Activated CD4-positive, alpha-beta T cell treated with anti-CD3 and anti-CD28 coated beads, Interleukin-2, Interleukin-4, amounts not matched to agents 100 ng/mL and 50 ng/mL, durations not matched to agents 16 hours and 8 hours (primary cell): ENCODE results near the gene FAM114A2.

Source experiments
- DNase-seq: peaks from one replicate; pipeline ENCODE4 v3.0.0-alpha.2; 2020; ENCODE audit warnings: low spot score

The FAM114A2 gene

GRCh38 chr5:153983885-153984284 lies 54.8 kb downstream of the FAM114A2 start:
- DNase-seq, result no peak

GRCh38 chr5:153981905-153982605 lies 56.7 kb downstream of the FAM114A2 start:
- no peak for DNase-seq

DNA sequence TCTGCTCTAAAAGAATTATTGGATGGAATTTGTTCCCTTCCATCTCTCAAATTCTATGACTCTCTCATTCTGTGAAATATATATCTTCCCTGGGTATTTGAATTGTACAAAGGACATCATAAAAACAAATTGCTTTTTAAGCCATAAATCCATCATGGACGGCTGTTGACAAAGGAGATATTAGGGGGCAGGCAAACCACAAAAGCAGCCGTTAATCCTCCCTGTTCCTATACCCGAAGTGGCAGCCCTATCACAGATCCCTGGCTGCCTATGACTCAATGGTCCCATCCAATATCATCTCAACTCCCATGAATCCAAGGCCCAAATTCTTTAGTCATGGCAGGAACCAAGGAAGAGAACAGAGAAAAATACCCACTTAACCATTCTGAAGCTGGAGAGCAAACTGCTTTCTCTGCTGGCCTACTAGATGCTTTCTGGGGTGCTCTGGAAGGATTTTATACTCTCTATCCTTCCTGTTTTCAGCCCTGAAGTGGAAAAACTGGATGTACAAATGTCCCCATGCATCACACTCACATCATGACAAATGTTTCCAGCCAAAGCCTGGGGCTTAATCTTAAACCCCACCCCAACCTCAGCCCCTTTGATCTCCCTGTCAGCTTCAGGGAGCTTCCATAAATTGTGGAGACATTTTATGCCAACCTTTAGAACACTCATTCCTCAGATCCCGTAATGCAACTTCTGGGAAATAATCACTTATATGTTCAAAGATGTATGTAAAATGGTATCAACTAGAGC lies 59.5 kb downstream of the FAM114A2 start:
- DNase-seq, result no peak

GRCh38 chr5:153974813-153975163 lies 63.9 kb downstream of the FAM114A2 start:
- DNase-seq, result no peak

DNA sequence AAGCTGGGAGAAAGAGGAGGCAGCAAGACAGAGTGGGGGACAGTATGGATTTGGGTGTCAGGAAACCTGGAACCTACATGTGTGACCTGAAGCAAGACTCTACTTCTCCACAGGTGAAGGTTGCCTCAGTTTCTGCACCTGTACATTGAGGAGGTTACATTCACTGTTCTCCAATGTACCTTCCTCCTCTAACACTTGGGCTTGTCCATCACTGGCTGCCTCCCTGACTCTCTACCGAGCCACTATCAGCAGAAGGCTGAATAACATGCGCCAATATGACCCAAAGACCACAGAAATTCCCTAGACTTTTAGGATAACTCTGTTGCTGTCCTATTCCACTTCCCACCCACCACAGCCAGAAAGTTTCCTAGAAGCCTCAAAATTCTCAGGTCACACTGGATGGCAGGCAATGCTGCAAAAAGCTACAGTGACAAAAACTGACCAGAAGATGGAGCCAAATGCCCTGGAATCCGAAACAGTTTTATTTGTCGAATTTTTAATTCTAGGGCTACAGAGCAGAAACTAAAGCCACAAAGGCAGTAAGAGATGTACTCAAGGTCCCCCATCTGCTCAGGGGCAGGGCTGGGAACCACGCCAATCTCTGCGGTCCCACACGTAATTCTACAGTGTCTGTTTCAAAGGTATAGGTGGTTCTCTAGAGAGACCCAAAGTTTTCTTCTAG lies 64.4 kb downstream of the FAM114A2 start:
- peak; percentile 38 for DNase-seq

GRCh38 chr5:153972240-153972639 lies 66.5 kb downstream of the FAM114A2 start:
- DNase-seq, result no peak

GRCh38 chr5:153970496-153970895 lies 68.2 kb downstream of the FAM114A2 start:
- no peak for DNase-seq

- no peak for DNase-seq
Measured at GRCh38 chr5:153969563-153969895, 69.2 kb downstream of the FAM114A2 start.

DNA sequence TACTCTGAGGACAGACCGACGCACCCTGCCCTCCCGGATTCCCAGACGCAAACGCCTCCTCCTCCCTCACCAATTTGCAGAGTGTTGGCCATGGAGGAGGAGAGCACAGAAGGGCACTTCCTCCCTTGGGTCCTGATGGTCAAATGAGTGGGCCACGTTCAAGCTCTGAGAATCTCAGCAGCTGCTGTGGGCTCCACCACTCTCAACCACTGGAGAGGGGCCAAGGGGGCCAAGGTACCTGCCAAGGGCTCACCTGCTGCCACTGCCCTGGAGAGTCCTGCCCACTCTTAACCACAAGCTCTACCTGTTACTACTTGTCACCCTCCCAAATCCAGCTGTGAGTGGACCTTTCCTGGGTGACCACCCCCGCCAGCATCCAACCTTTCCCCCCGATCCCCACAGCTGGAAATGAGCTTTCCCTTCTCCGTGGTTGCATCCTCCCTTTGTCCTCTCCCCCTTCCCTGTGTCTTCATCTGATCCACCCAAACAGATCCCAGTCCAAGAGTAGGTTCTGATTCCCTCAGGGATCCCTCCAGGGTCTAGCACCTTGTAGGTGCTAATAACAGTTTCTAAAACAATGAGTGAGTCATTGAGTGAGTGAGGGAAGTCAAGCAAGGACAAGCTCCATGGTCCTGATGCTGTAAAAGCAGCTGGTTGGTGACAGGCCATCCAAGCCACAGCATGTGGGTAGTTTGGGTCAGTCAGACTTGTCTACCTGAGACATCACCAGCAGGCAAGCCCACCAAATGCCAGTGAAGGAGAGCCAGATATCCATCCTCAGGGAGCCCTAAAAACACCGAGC lies 69.7 kb downstream of the FAM114A2 start:
- DNase-seq, result no peak

DNA sequence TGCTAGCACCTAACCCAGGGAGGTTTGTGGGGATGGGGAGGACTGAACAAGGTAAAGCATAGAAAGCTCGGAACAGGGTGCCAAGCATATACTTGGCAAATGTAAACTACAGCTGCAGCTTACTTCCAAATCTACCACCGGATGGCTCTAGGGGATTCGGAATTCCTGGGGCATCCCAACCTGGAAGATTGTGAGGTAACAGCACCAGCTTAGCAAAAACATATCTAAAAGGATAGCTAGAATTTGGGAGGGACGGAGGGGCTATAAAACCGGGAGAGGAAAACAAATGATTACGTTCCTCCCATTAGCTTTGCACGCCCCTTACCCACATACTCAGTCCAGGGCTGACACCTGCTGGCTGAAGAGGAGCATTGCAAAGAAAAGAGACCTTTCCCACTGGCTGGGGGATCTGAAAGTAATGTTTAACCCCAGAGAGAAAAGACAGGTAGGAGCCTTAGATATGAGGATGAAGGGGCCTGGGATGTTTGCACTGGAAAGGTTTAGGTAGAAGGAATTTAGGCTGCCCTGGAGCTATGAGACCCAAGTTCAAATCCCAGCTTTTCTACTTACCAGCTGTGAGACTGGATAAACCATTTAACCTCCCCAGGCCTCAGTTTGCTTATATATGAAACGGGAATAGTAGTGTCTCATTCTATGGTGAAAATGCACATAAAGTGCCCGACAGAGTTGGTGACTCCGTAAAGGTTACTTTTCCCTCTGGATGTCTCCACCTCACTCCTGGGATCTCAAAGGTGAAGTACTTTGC lies 73.6 kb downstream of the FAM114A2 start:
- peak; percentile 51 for DNase-seq

GRCh38 chr5:153964191-153964879 lies 74.4 kb downstream of the FAM114A2 start:
- no peak for DNase-seq

DNA sequence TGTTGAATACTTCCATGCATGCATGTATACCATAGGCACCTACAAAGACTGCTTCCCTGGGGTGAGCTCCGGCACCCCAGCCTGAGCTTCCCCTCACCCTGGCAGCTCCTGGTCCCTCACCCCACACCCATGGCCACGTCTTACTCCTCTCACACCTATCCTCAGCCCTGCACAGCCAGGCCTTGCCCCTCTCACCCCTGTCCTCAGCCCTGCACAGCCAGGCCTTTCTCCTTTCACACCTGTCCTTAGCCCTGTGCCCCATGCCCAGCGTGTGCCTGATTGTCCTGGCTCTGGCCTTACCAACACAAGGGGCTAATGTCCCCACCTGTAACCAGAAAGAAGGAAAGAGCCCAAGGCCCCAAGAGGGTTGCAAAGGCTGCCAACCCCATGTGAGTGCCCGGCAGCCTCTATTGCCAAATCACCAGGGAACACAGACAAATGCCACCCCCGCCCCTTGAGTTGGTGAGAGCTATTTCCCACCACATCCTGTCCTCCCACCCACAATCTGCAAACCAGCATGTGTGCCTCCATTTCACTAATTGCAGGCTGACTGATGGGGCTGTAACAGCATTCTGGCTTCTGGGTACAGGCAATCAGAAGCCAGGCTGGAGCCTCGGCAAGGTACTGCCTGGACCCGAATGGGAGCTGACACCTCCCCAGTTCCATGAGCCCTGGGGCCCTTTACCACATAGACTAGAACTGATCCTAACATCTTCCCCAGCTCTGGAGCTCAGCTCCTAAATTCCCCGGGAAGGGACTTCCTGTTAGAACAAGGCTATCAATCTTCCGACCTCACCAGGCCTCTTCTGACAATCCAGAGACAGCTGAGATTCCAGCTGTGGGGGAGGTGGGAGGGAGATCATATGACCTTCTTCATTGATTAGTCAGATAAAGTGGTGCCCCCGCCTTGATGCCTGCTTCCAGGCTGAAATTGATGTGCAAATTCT lies 78.2 kb downstream of the FAM114A2 start:
- DNase-seq, result peak; percentile 5

DNA sequence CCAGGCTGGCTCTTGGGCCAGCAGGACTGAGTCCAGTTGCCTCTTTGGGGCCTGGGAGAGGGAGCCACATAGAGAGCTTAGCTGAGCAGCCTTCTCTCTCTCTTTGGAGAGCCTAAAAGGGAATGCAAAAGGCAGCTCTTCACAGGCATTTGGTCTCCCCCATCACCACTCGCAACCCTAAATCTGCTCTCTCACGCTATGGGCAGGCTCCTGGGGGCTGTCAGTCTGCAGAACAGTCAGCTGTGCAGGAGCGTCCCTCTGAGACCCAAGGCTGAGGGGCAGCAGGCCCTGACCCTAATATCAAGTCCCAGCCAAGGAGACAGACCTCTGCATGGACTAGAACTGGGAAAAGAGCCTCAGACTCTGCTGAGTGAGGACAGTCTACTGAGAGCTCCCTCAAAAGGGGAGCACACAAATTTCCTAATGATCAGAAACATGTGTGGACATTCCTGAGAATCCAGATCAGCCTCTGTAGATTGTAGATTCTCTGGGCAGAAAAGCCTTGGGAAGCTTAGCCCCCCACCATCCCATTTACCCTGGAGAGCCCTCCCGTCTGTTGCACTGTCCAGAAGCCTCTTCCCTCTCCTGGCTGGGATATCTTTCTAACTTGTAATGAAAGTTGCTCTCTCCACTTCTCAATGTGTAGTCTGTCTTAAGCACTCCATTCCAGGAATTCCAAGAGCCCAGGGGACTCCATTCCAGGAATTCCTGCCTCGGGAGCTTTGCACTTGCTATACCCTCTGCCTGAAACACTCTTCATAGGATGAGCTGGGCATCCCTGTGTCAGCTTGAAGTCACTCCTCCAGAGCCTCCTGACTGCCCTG lies 79.4 kb downstream of the FAM114A2 start:
- no peak for DNase-seq

DNA sequence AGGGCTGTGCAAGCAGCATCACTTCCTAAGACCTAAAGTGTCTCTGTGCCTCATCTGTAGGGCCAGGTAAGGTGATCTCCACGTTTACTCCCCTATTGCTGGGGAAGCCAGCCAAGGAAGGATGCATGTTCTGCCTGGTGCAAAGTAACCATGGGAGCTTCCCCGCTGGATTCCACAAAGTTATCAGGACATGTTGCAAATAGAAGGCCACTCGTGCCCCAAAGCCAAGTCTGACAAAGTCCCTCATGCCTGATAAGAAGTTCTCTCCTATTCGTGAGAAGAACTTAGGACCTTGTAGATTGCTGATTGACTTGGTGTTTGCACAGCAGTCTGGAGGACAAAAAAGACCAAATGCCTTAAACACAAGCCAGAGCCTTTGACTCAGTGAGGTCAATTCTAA lies 81.5 kb downstream of the FAM114A2 start:
- DNase-seq, result no peak

DNA sequence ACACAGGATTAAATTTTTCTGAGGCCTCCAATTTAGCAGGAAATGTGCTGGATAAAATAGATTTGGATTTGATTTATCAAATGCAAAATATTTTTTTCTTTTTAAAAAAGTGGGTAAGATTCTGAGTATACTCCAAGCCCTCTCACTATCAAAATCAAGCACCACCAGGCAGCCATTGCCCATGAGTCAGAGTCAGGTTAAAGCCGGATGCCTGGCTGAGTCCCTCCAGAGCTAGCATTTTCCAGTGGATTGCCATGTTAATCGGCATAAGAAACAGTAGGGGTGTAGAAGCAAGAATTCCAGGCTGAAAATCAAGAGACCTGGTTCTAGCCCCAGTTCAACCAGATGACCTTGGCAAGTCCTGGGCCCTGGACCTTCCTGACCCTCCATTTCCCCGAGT lies 85.3 kb downstream of the FAM114A2 start:
- DNase-seq, result no peak

GRCh38 chr5:153952893-153953292 lies 85.8 kb downstream of the FAM114A2 start:
- no peak for DNase-seq

- DNase-seq, result no peak
Measured at GRCh38 chr5:153952057-153952456, 86.7 kb downstream of the FAM114A2 start.

DNA sequence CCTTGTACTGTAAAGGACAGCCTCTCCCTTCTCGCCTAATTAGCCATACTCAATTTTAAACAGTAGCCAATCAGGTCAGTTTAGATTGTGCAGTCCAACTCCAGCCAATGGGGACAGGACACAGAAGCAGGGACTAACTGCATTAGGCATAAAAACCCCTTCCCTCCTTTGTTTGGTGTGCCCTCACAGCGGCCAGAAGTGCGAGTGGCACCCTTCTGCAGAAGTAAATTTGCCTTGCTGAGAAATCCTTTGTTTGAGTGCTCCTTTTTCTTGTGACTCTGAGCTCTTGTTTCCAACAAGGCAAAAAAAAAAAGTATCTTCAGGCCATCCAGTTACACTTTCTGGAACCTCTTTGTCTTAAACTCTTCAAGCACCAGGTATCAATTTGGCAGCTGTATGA lies 97.4 kb downstream of the FAM114A2 start:
- DNase-seq, result no peak
